GM20431 (cell line): ENCODE data around the gene PCDHB9.
"Not testable (repeated sequence)": the region's sequence is repeated elsewhere in the genome, so short reads cannot be mapped to it uniquely, and the experiment has no call there.

Experiments
- in situ Hi-C: fragments of 300-500 bp; cut with MseI, MboI; formaldehyde crosslinking; loops from one replicate; pipeline ENCODE4 v1.15.0; 2020; ENCODE audit warnings: low sequenced_read_pairs; ENCODE audit not compliant: unreplicated experiment

Gene PCDHB9

GRCh38 chr5:141186897-141187512 is at the start of gene PCDHB9:
TSS of gene PCDHB9 (plus strand) at chr5:141187161. CDS start at chr5:141187319, 158 bp downstream.
- in situ Hi-C loops = no loop called here

GRCh38 chr5:141137346-141137745 is 49.6 kb upstream of the PCDHB9 start:
- in situ Hi-C loops = not testable (repeated sequence)

- in situ Hi-C loops = no loop called here
These were observed 37.1 kb upstream of the PCDHB9 start, which contains the start of gene PCDHB6 for GRCh38 chr5:141149812-141150211. TSS of gene PCDHB6 (plus strand) at chr5:141150057. CDS start at chr5:141150258, 201 bp downstream.

GRCh38 chr5:141150224-141150992 is 36.6 kb upstream of the PCDHB9 start:
- in situ Hi-C loops = no loop called here

- in situ Hi-C loops = no loop called here
These were observed 36.0 kb upstream of the PCDHB9 start for GRCh38 chr5:141150993-141151325.

- in situ Hi-C loops = not testable (repeated sequence)
These were observed 35.3 kb upstream of the PCDHB9 start for GRCh38 chr5:141151632-141152031.

GRCh38 chr5:141152096-141152495 is 34.9 kb upstream of the PCDHB9 start:
- in situ Hi-C loops = not testable (repeated sequence)

- in situ Hi-C loops = no loop called here
These were observed 31.2 kb upstream of the PCDHB9 start for GRCh38 chr5:141155540-141156374.

GRCh38 chr5:141157356-141157755 is 29.6 kb upstream of the PCDHB9 start:
- in situ Hi-C loops = not testable (repeated sequence)

- in situ Hi-C loops = not testable (repeated sequence)
These were observed 29.1 kb upstream of the PCDHB9 start for GRCh38 chr5:141157901-141158300.

- in situ Hi-C loops = no loop called here
These were observed 14.4 kb upstream of the PCDHB9 start, which contains the start of gene PCDHB7 for GRCh38 chr5:141172381-141173204. TSS of gene PCDHB7 (plus strand) at chr5:141172644. CDS start at chr5:141172836, 192 bp downstream.

- in situ Hi-C loops = not testable (repeated sequence)
These were observed 12.5 kb upstream of the PCDHB9 start for GRCh38 chr5:141174291-141175104.

- in situ Hi-C loops = no loop called here
These were observed 11.0 kb upstream of the PCDHB9 start for GRCh38 chr5:141175933-141176332.

- in situ Hi-C loops = not testable (repeated sequence)
These were observed 9.3 kb upstream of the PCDHB9 start, which contains the start of gene PCDHB8 for GRCh38 chr5:141177577-141178191. TSS of gene PCDHB8 (plus strand) at chr5:141177790. CDS start at chr5:141178035, 245 bp downstream.

- in situ Hi-C loops = not testable (repeated sequence)
These were observed 7.6 kb upstream of the PCDHB9 start for GRCh38 chr5:141179371-141179770.

GRCh38 chr5:141179876-141180275 is 7.1 kb upstream of the PCDHB9 start:
- in situ Hi-C loops = not testable (repeated sequence)

GRCh38 chr5:141180313-141180712 is 6.6 kb upstream of the PCDHB9 start:
- in situ Hi-C loops = no loop called here

GRCh38 chr5:141182248-141182647 is 4.7 kb upstream of the PCDHB9 start, which contains the start of gene PCDHB16:
TSS of gene PCDHB16 (plus strand) at chr5:141182387. CDS start at chr5:141182560, 173 bp downstream.
- in situ Hi-C loops = no loop called here
